ENCODE results near the gene IER5. TPM values are rescaled to one million over a fixed set of nuclear protein-coding genes. Genes with fewer than 3 reads are reported as not detected.

The IER5 gene
- total and polyA plus RNA-seq, 2 of the 13 experiments (the other 11 are each of a cell fraction or from before 2014, with no cell fraction given), result 2.5 to 3.5 TPM

DNA sequence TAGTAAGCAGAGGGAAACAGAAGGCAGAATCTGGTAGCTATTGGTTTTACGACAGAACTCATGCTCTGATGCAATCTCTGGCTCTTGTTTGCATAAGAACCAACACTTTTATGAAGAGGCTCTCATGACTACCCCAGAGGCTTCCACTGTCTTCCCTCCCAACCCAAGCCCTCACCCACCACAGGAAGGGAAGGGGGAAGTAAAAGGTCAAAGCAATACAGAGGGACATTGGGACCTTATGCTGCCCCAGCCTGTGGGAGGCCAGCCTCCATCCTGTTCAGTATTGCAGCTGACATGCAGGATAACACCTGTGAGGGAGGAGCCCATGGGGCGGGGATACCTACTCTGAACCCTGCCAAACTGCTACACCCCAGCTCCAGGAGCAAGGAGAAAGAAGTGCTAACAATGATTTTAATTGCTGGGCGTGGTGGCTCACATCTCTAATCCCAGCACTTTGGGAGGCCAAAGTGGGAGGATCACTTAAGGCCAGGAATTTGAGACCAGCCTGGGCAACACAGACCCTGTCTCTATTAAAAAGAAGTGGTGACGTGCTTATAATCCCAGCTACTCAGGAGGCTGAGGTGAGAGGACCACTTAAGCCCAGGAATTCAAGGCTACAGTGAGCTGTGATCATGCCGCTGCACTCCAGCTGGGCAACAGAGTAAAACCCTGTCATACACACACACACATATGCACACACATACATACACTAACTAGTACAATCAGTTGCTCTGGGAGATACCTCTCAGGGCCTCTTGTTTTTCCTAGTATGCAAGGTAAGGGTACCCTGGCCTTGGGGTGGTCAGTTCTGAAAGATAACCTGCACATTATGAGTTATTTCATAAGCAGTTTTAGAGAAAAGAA, 45.2 kb upstream of the IER5 start (continued):
- TF ChIP-seq, protein P1, sequence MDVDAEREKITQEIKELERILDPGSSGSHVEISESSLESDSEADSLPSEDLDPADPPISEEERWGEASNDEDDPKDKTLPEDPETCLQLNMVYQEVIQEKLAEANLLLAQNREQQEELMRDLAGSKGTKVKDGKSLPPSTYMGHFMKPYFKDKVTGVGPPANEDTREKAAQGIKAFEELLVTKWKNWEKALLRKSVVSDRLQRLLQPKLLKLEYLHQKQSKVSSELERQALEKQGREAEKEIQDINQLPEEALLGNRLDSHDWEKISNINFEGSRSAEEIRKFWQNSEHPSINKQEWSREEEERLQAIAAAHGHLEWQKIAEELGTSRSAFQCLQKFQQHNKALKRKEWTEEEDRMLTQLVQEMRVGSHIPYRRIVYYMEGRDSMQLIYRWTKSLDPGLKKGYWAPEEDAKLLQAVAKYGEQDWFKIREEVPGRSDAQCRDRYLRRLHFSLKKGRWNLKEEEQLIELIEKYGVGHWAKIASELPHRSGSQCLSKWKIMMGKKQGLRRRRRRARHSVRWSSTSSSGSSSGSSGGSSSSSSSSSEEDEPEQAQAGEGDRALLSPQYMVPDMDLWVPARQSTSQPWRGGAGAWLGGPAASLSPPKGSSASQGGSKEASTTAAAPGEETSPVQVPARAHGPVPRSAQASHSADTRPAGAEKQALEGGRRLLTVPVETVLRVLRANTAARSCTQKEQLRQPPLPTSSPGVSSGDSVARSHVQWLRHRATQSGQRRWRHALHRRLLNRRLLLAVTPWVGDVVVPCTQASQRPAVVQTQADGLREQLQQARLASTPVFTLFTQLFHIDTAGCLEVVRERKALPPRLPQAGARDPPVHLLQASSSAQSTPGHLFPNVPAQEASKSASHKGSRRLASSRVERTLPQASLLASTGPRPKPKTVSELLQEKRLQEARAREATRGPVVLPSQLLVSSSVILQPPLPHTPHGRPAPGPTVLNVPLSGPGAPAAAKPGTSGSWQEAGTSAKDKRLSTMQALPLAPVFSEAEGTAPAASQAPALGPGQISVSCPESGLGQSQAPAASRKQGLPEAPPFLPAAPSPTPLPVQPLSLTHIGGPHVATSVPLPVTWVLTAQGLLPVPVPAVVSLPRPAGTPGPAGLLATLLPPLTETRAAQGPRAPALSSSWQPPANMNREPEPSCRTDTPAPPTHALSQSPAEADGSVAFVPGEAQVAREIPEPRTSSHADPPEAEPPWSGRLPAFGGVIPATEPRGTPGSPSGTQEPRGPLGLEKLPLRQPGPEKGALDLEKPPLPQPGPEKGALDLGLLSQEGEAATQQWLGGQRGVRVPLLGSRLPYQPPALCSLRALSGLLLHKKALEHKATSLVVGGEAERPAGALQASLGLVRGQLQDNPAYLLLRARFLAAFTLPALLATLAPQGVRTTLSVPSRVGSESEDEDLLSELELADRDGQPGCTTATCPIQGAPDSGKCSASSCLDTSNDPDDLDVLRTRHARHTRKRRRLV (CRISPR knock-in tag; IDR thresholded peaks at IDR 0.05), result 0 out of 2 replicates have a peak, but pooled peaks have one; percentile 28
- TF ChIP-seq, protein P2, sequence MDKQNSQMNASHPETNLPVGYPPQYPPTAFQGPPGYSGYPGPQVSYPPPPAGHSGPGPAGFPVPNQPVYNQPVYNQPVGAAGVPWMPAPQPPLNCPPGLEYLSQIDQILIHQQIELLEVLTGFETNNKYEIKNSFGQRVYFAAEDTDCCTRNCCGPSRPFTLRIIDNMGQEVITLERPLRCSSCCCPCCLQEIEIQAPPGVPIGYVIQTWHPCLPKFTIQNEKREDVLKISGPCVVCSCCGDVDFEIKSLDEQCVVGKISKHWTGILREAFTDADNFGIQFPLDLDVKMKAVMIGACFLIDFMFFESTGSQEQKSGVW (CRISPR knock-in tag; IDR thresholded peaks at IDR 0.05; ENCODE audit: borderline replicate concordance), result no peak
- TF ChIP-seq, protein P3, sequence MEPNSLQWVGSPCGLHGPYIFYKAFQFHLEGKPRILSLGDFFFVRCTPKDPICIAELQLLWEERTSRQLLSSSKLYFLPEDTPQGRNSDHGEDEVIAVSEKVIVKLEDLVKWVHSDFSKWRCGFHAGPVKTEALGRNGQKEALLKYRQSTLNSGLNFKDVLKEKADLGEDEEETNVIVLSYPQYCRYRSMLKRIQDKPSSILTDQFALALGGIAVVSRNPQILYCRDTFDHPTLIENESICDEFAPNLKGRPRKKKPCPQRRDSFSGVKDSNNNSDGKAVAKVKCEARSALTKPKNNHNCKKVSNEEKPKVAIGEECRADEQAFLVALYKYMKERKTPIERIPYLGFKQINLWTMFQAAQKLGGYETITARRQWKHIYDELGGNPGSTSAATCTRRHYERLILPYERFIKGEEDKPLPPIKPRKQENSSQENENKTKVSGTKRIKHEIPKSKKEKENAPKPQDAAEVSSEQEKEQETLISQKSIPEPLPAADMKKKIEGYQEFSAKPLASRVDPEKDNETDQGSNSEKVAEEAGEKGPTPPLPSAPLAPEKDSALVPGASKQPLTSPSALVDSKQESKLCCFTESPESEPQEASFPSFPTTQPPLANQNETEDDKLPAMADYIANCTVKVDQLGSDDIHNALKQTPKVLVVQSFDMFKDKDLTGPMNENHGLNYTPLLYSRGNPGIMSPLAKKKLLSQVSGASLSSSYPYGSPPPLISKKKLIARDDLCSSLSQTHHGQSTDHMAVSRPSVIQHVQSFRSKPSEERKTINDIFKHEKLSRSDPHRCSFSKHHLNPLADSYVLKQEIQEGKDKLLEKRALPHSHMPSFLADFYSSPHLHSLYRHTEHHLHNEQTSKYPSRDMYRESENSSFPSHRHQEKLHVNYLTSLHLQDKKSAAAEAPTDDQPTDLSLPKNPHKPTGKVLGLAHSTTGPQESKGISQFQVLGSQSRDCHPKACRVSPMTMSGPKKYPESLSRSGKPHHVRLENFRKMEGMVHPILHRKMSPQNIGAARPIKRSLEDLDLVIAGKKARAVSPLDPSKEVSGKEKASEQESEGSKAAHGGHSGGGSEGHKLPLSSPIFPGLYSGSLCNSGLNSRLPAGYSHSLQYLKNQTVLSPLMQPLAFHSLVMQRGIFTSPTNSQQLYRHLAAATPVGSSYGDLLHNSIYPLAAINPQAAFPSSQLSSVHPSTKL (CRISPR knock-in tag; IDR thresholded peaks at IDR 0.05), result peak; percentile 75
- TF ChIP-seq TP53 (CRISPR knock-in tag; conservative IDR thresholded peaks at IDR 0.05) (no peak), ZNF543 (CRISPR knock-in tag; IDR thresholded peaks at IDR 0.05) (no peak), ADNP (CRISPR knock-in tag; IDR thresholded peaks at IDR 0.05) (no peak), NR2F6 (IDR thresholded peaks at IDR 0.05) (peak; percentile 90), NR2F6 (CRISPR knock-in tag; IDR thresholded peaks at IDR 0.05) (peak; percentile 78), ZNF792 (CRISPR knock-in tag; IDR thresholded peaks at IDR 0.05) (no peak), KMT2B (CRISPR knock-in tag; IDR thresholded peaks at IDR 0.05) (0 out of 2 replicates have a peak, but pooled peaks have one; percentile 34), SOX5 (CRISPR knock-in tag; IDR thresholded peaks at IDR 0.05; ENCODE audit: borderline replicate concordance) (peak; percentile 53; the same call in 1 of the 2 replicates), HHEX (CRISPR knock-in tag; IDR thresholded peaks at IDR 0.05) (peak; percentile 60; the same call in 1 of the 2 replicates), GFI1 (CRISPR knock-in tag; IDR thresholded peaks at IDR 0.05; ENCODE audit: borderline replicate concordance) (peak; percentile 49; the same call in 1 of the 2 replicates), ZNF644 (CRISPR knock-in tag; IDR thresholded peaks at IDR 0.05; ENCODE audit: low read depth) (peak; percentile 82; the same call in 1 of the 2 replicates), HOXA3 (CRISPR knock-in tag; IDR thresholded peaks at IDR 0.05) (peak; percentile 63), ISX (CRISPR knock-in tag; conservative IDR thresholded peaks at IDR 0.05) (no peak)
- TF ChIP-seq, protein P4, sequence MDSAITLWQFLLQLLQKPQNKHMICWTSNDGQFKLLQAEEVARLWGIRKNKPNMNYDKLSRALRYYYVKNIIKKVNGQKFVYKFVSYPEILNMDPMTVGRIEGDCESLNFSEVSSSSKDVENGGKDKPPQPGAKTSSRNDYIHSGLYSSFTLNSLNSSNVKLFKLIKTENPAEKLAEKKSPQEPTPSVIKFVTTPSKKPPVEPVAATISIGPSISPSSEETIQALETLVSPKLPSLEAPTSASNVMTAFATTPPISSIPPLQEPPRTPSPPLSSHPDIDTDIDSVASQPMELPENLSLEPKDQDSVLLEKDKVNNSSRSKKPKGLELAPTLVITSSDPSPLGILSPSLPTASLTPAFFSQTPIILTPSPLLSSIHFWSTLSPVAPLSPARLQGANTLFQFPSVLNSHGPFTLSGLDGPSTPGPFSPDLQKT (CRISPR knock-in tag; IDR thresholded peaks at IDR 0.05; ENCODE audit: borderline replicate concordance), result no peak
- TF ChIP-seq, protein P5, sequence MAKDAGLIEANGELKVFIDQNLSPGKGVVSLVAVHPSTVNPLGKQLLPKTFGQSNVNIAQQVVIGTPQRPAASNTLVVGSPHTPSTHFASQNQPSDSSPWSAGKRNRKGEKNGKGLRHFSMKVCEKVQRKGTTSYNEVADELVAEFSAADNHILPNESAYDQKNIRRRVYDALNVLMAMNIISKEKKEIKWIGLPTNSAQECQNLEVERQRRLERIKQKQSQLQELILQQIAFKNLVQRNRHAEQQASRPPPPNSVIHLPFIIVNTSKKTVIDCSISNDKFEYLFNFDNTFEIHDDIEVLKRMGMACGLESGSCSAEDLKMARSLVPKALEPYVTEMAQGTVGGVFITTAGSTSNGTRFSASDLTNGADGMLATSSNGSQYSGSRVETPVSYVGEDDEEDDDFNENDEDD (CRISPR knock-in tag; IDR thresholded peaks at IDR 0.05; ENCODE audit: borderline replicate concordance), result peak; percentile 49; the same call in 1 of the 2 replicates
